NK-92 (cell line): Measurements from ENCODE around the gene TSPOAP1.

Experiments used
- DNase-seq: peaks from one replicate; lab custom pipeline; 2025; ENCODE audit not compliant: unreplicated experiment; lab: John Stamatoyannopoulos, UW

Gene TSPOAP1

GRCh38 chr17:58329810-58330537, 1.4 kb upstream of the TSPOAP1 start:
- DNase-seq: no peak

GRCh38 chr17:58329035-58329809, 627 bp upstream of the TSPOAP1 start:
- DNase-seq: no peak

- DNase-seq: no peak
These were observed 1.0 kb downstream of the TSPOAP1 start for GRCh38 chr17:58327363-58328194.

GRCh38 chr17:58326609-58327362, 1.8 kb downstream of the TSPOAP1 start:
- no peak for DNase-seq

GRCh38 chr17:58325976-58326468, 2.6 kb downstream of the TSPOAP1 start:
- DNase-seq: no peak

- no peak for DNase-seq
These were observed 3.3 kb downstream of the TSPOAP1 start for GRCh38 chr17:58325289-58325726.

GRCh38 chr17:58324409-58325288, 3.9 kb downstream of the TSPOAP1 start:
- no peak for DNase-seq

GRCh38 chr17:58324056-58324408, 4.6 kb downstream of the TSPOAP1 start:
- DNase-seq: no peak

- no peak for DNase-seq
These were observed 5.1 kb downstream of the TSPOAP1 start for GRCh38 chr17:58323366-58324055.

GRCh38 chr17:58322581-58323185, 5.9 kb downstream of the TSPOAP1 start:
- no peak for DNase-seq

- no peak for DNase-seq
These were observed 6.7 kb downstream of the TSPOAP1 start for GRCh38 chr17:58321571-58322525.

- no peak for DNase-seq
These were observed 7.8 kb downstream of the TSPOAP1 start for GRCh38 chr17:58320570-58321323.

GRCh38 chr17:58320163-58320558, 8.4 kb downstream of the TSPOAP1 start:
- no peak for DNase-seq

GRCh38 chr17:58319173-58320162, 9.1 kb downstream of the TSPOAP1 start:
- DNase-seq: no peak

- no peak for DNase-seq
These were observed 9.9 kb downstream of the TSPOAP1 start for GRCh38 chr17:58318627-58319172.
